ENCODE results near the gene SRC. TPM values are rescaled to one million over a fixed set of nuclear protein-coding genes. Genes with fewer than 3 reads are reported as not detected.

Gene SRC
- total and polyA plus RNA-seq, 2 donors from 2014 or later: 28.5 to 70.0 TPM

GRCh38 chr20:37305839-37306238 lies 40.1 kb upstream of the SRC start:
- no peaks in the 10 kb centered on the region for H3K9me3 ChIP-seq (ENCODE audit: control insufficient read depth in 2 of 3, insufficient read depth in 1 of 3, low read length in 3 of 3)
- TF ChIP-seq CTCF (IDR thresholded peaks at IDR 0.05; ENCODE audit: borderline replicate concordance, extremely low read depth, insufficient read depth): no peak
- intact Hi-C loops (cut with DNase I): no loop called here
- no peaks in the 10 kb centered on the region for H3K27me3 ChIP-seq (ENCODE audit: control insufficient read depth, insufficient read depth, low read length)
- H3K9ac ChIP-seq (ENCODE audit: low read length in 3 of 3): no peak overlapping the region
- H3K36me3 ChIP-seq (ENCODE audit: control insufficient read depth in 2 of 3, insufficient read depth in 3 of 3, low read length in 3 of 3): peaks cover 0 to 26% (median 23%) of the 10 kb centered on the region in 3 donors
- H3K27ac ChIP-seq (ENCODE audit: low read depth in 2 of 2, low read length in 2 of 2): no peak overlapping the region
- DNase-seq (no peak), FAIRE-seq (no peak)
- no peak overlapping the region for H3K4me3 ChIP-seq (ENCODE audit: low read length in 3 of 3)
- H3K4me1 ChIP-seq (ENCODE audit: control insufficient read depth in 2 of 3, insufficient read depth in 2 of 3, low read depth in 1 of 3, low read length in 3 of 3): peaks cover 0 to 12% (median 0%) of the 10 kb centered on the region in 3 donors

- peaks cover 0 to 20% (median 12%) of the 10 kb centered on the region in 3 donors for H3K36me3 ChIP-seq (ENCODE audit: control insufficient read depth in 2 of 3, insufficient read depth in 3 of 3, low read length in 3 of 3)
- H3K27me3 ChIP-seq (ENCODE audit: control insufficient read depth, insufficient read depth, low read length): no peaks in the 10 kb centered on the region
- peak overlapping the region in 1 of 2 donors; percentile 10 for H3K27ac ChIP-seq (ENCODE audit: low read depth in 2 of 2, low read length in 2 of 2)
- DNase-seq (peak in 1 of 5 donors; percentile 49), FAIRE-seq (no peak)
- no peaks in the 10 kb centered on the region for H3K9me3 ChIP-seq (ENCODE audit: control insufficient read depth in 2 of 3, insufficient read depth in 1 of 3, low read length in 3 of 3)
- H3K4me1 ChIP-seq (ENCODE audit: control insufficient read depth in 2 of 3, insufficient read depth in 2 of 3, low read depth in 1 of 3, low read length in 3 of 3): peaks cover 0 to 14% (median 0%) of the 10 kb centered on the region in 3 donors
- no peak overlapping the region for H3K9ac ChIP-seq (ENCODE audit: low read length in 3 of 3)
- no peak overlapping the region for H3K4me3 ChIP-seq (ENCODE audit: low read length in 3 of 3)
- no peak for TF ChIP-seq CTCF (IDR thresholded peaks at IDR 0.05; ENCODE audit: borderline replicate concordance, extremely low read depth, insufficient read depth)
- intact Hi-C loops (cut with DNase I): no loop called here
These were observed 37.6 kb upstream of the SRC start for GRCh38 chr20:37308086-37309050.

GRCh38 chr20:37309290-37309689 lies 36.6 kb upstream of the SRC start:
- H3K36me3 ChIP-seq (ENCODE audit: control insufficient read depth in 2 of 3, insufficient read depth in 3 of 3, low read length in 3 of 3): peaks cover 0 to 16% (median 7%) of the 10 kb centered on the region in 3 donors
- H3K9me3 ChIP-seq (ENCODE audit: control insufficient read depth in 2 of 3, insufficient read depth in 1 of 3, low read length in 3 of 3): no peaks in the 10 kb centered on the region
- no peak for DNase-seq
- H3K4me3 ChIP-seq (ENCODE audit: low read length in 3 of 3): no peak overlapping the region
- no peak for FAIRE-seq
- H3K27me3 ChIP-seq (ENCODE audit: control insufficient read depth, insufficient read depth, low read length): no peaks in the 10 kb centered on the region
- no peak for TF ChIP-seq CTCF (IDR thresholded peaks at IDR 0.05; ENCODE audit: borderline replicate concordance, extremely low read depth, insufficient read depth)
- peaks cover 0 to 22% (median 2%) of the 10 kb centered on the region in 3 donors for H3K4me1 ChIP-seq (ENCODE audit: control insufficient read depth in 2 of 3, insufficient read depth in 2 of 3, low read depth in 1 of 3, low read length in 3 of 3)
- H3K9ac ChIP-seq (ENCODE audit: low read length in 3 of 3): no peak overlapping the region
- H3K27ac ChIP-seq (ENCODE audit: low read depth in 2 of 2, low read length in 2 of 2): no peak overlapping the region
- intact Hi-C loops (cut with DNase I): no loop called here

Data from kidney (tissue), 14 donors.